Neuronal stem cell (in vitro differentiated cells): ENCODE data around the gene TLCD3B.

ENCODE experiments used
- DNase-seq: peaks from one replicate; pipeline ENCODE4 v3.0.0-alpha.2; 2013; ENCODE audit warnings: low spot score
- H2AFZ ChIP-seq: one replicate; pipeline ENCODE4 v1.6.1; 2013; ENCODE audit warnings: mild to moderate bottlenecking, low read length, inconsistent platforms
- H2AK5ac ChIP-seq: 2 replicates; pipeline ENCODE4 v1.6.1; 2013; ENCODE audit warnings: low read depth, mild to moderate bottlenecking, inconsistent platforms, low read length, moderate library complexity, mixed read lengths
- H2BK120ac ChIP-seq: 2 replicates; pipeline ENCODE4 v1.6.1; 2013; ENCODE audit warnings: low read depth, mild to moderate bottlenecking, inconsistent platforms, low read length, moderate library complexity, mixed read lengths
- H2BK12ac ChIP-seq: one replicate; pipeline ENCODE4 v1.6.1; 2013; ENCODE audit warnings: low read length, inconsistent platforms
- H2BK15ac ChIP-seq: 2 replicates; pipeline ENCODE4 v1.6.1; 2013; ENCODE audit warnings: mild to moderate bottlenecking, low read length, inconsistent platforms, mixed read lengths
- H2BK5ac ChIP-seq: one replicate; pipeline ENCODE4 v1.6.1; 2013; ENCODE audit warnings: inconsistent platforms, mild to moderate bottlenecking, low read length, moderate library complexity
- H3K14ac ChIP-seq: one replicate; pipeline ENCODE4 v1.6.1; 2013; ENCODE audit warnings: low read length, inconsistent platforms
- H3K18ac ChIP-seq: 2 replicates; pipeline ENCODE4 v1.6.1; 2013; ENCODE audit warnings: low read length, inconsistent platforms
- H3K23ac ChIP-seq: 2 replicates; pipeline ENCODE4 v1.6.1; 2013; ENCODE audit warnings: low read depth, mild to moderate bottlenecking, mixed read lengths, low read length, inconsistent platforms; ENCODE audit not compliant: poor library complexity
- H3K27ac ChIP-seq: replicated peaks from 3 replicates; pipeline ENCODE4 v1.5.1; 2013; ENCODE audit warnings: low read length, inconsistent platforms
- H3K27me3 ChIP-seq, 3 experiments: 2 replicates each; pipeline ENCODE4 v1.6.1; 2013; ENCODE audit warnings: low read length in 3 of 3, mild to moderate bottlenecking in 2 of 3, inconsistent platforms in 1 of 3, low read depth in 1 of 3, mixed read lengths in 1 of 3, moderate library complexity in 1 of 3; ENCODE audit not compliant: control insufficient read depth in 3 of 3, insufficient read depth in 3 of 3
- H3K36me3 ChIP-seq, 2 donors: replicated peaks in 1 of 2; 2 replicates each; pipeline ENCODE4 v1.6.1; 2013; ENCODE audit warnings: low read length in 2 of 2; ENCODE audit not compliant: control insufficient read depth in 2 of 2, insufficient read depth in 2 of 2
- H3K4ac ChIP-seq: 2 replicates; pipeline ENCODE4 v1.6.1; 2013; ENCODE audit warnings: inconsistent platforms, mild to moderate bottlenecking, low read length, moderate library complexity
- H3K4me1 ChIP-seq, 2 donors: 1 replicate in 1 of 2; 2 replicates in 1 of 2; pipeline ENCODE4 v1.6.1; 2013; ENCODE audit warnings: low read length in 2 of 2, low read depth in 1 of 2; ENCODE audit not compliant: control insufficient read depth in 2 of 2, insufficient read depth in 1 of 2
- H3K4me2 ChIP-seq: one replicate; pipeline ENCODE4 v1.6.1; 2013; ENCODE audit warnings: mild to moderate bottlenecking, low read length, inconsistent platforms; ENCODE audit not compliant: insufficient read depth, poor library complexity, severe bottlenecking
- H3K4me3 ChIP-seq, 2 donors: 2 replicates each; pipeline ENCODE4 v1.5.1; 2013; ENCODE audit warnings: low read length in 2 of 2, mild to moderate bottlenecking in 2 of 2, inconsistent platforms in 1 of 2, moderate library complexity in 1 of 2
- H3K79me1 ChIP-seq: one replicate; pipeline ENCODE4 v1.6.1; 2013; ENCODE audit warnings: low read depth, mild to moderate bottlenecking, inconsistent platforms, low read length, moderate library complexity
- H3K9ac ChIP-seq: one replicate; pipeline ENCODE4 v1.6.1; 2013; ENCODE audit warnings: mild to moderate bottlenecking, low read depth, low read length, inconsistent platforms; ENCODE audit not compliant: poor library complexity
- H3K9me3 ChIP-seq, 2 donors: replicated peaks in 1 of 2; 2 replicates each; pipeline versions ENCODE3 to v1.6.1; 2013; ENCODE audit warnings: low read length in 2 of 2, mild to moderate bottlenecking in 2 of 2, inconsistent platforms in 1 of 2, low read depth in 1 of 2, mixed read lengths in 1 of 2, moderate library complexity in 1 of 2; ENCODE audit not compliant: control insufficient read depth in 2 of 2, insufficient read depth in 1 of 2
- H4K8ac ChIP-seq: one replicate; pipeline ENCODE4 v1.6.1; 2013; ENCODE audit warnings: low read depth, mild to moderate bottlenecking, inconsistent platforms, low read length, moderate library complexity
- H4K91ac ChIP-seq: one replicate; pipeline ENCODE4 v1.6.1; 2013; ENCODE audit warnings: low read length, low read depth, mild to moderate bottlenecking, inconsistent platforms; ENCODE audit not compliant: poor library complexity
- WGBS, 2 donors: extraction: QIAGEN DNeasy Blood & Tissue Kit; methylation state at CpG; one replicate each; pipeline ENCODE4 v1.1.7; 2013; ENCODE audit warnings: missing lambda C conversion rate in 2 of 2, mixed read lengths in 1 of 2; ENCODE audit not compliant: insufficient read length in 2 of 2, insufficient replicate concordance in 1 of 2; ENCODE audit errors: extremely low coverage in 2 of 2; 5-methylcytosine and 5-hydroxymethylcytosine counted together

Gene TLCD3B

GRCh38 chr16:30060836-30061554 is 29.9 kb upstream of the TLCD3B start:
- no peak overlapping the region for H3K4me2 ChIP-seq
- peaks cover 3% of the 10 kb centered on the region for H3K79me1 ChIP-seq
- no CpG with 5 or more reads among the region's 2 CpGs for WGBS, 2 donors
- H3K9ac ChIP-seq, result peak overlapping the region; percentile 64
- H3K4me3 ChIP-seq, result no peak overlapping the region
- H2BK15ac ChIP-seq, result no peak overlapping the region
- no peak for DNase-seq
- H2BK12ac ChIP-seq, result no peak overlapping the region
- H3K18ac ChIP-seq, result no peak overlapping the region
- no peak overlapping the region for H3K23ac ChIP-seq
- no peak overlapping the region for H3K27ac ChIP-seq
- H2AFZ ChIP-seq, result no peak overlapping the region
- no peak overlapping the region for H4K8ac ChIP-seq
- no peak overlapping the region for H4K91ac ChIP-seq
- H2BK120ac ChIP-seq, result no peak overlapping the region
- H3K36me3 ChIP-seq, result peaks cover 3 to 42% of the 10 kb centered on the region in 2 donors
- no peak overlapping the region for H2BK5ac ChIP-seq
- no peaks in the 10 kb centered on the region for H3K9me3 ChIP-seq
- H3K14ac ChIP-seq, result no peak overlapping the region
- peaks cover 12% of the 10 kb centered on the region in 2 donors for H3K4me1 ChIP-seq
- H2AK5ac ChIP-seq, result no peak overlapping the region
- H3K27me3 ChIP-seq, result no peaks in the 10 kb centered on the region
- H3K4ac ChIP-seq, result no peak overlapping the region

GRCh38 chr16:30060346-30060745 is 29.3 kb upstream of the TLCD3B start:
- Histone ChIP-seq H3K23ac (no peak overlapping the region), H3K4ac (no peak overlapping the region), H3K14ac (no peak overlapping the region), H3K4me3 (no peak overlapping the region), H4K8ac (no peak overlapping the region), H3K36me3 (peaks cover 3 to 44% of the 10 kb centered on the region in 2 donors), H3K27ac (no peak overlapping the region), H2BK15ac (no peak overlapping the region), H4K91ac (no peak overlapping the region), H3K79me1 (no peaks in the 10 kb centered on the region), H3K18ac (no peak overlapping the region), H2AFZ (no peak overlapping the region), H3K9me3 (no peaks in the 10 kb centered on the region), H2AK5ac (no peak overlapping the region), H2BK120ac (no peak overlapping the region), H3K4me2 (no peak overlapping the region), H3K9ac (no peak overlapping the region), H3K4me1 (peaks cover 12% of the 10 kb centered on the region in 2 donors), H3K27me3 (no peaks in the 10 kb centered on the region), H2BK5ac (no peak overlapping the region), H2BK12ac (no peak overlapping the region)
- no CpG with 5 or more reads among the region's 4 CpGs for WGBS, 2 donors
- no peak for DNase-seq

- Histone ChIP-seq H3K18ac (no peak overlapping the region), H3K36me3 (peaks cover 2 to 34% of the 10 kb centered on the region in 2 donors), H2BK15ac (no peak overlapping the region), H3K27me3 (no peaks in the 10 kb centered on the region), H3K79me1 (no peaks in the 10 kb centered on the region), H3K9ac (no peak overlapping the region), H3K14ac (no peak overlapping the region), H3K27ac (no peak overlapping the region), H2BK12ac (no peak overlapping the region), H3K9me3 (no peaks in the 10 kb centered on the region), H3K4me1 (peaks cover 4 to 6% of the 10 kb centered on the region in 2 donors), H4K8ac (no peak overlapping the region), H3K23ac (no peak overlapping the region), H2BK120ac (no peak overlapping the region), H4K91ac (no peak overlapping the region), H3K4me2 (no peak overlapping the region), H3K4me3 (peak overlapping the region in 1 of 2 donors; percentile 28), H2AFZ (no peak overlapping the region), H2BK5ac (no peak overlapping the region), H2AK5ac (no peak overlapping the region), H3K4ac (no peak overlapping the region)
- no peak for DNase-seq
- no CpG with 5 or more reads among the region's 10 CpGs for WGBS, 2 donors
Observed at GRCh38 chr16:30054959-30055553, 24.0 kb upstream of the TLCD3B start.

- H2BK120ac ChIP-seq, result no peak overlapping the region
- H2AK5ac ChIP-seq, result no peak overlapping the region
- H4K91ac ChIP-seq, result peak overlapping the region; percentile 14
- H3K9me3 ChIP-seq, result no peaks in the 10 kb centered on the region
- no peak overlapping the region for H2AFZ ChIP-seq
- no CpG with 5 or more reads among the region's 8 CpGs for WGBS, 2 donors
- H3K23ac ChIP-seq, result no peak overlapping the region
- H3K27me3 ChIP-seq, result no peaks in the 10 kb centered on the region
- H3K27ac ChIP-seq, result no peak overlapping the region
- H3K14ac ChIP-seq, result no peak overlapping the region
- H3K4me3 ChIP-seq, result peak overlapping the region in 1 of 2 donors; percentile 28
- H2BK5ac ChIP-seq, result no peak overlapping the region
- H3K9ac ChIP-seq, result peak overlapping the region; percentile 32
- no peak overlapping the region for H3K4ac ChIP-seq
- H4K8ac ChIP-seq, result no peak overlapping the region
- DNase-seq, result no peak
- no peak overlapping the region for H3K18ac ChIP-seq
- peaks cover 4 to 6% of the 10 kb centered on the region in 2 donors for H3K4me1 ChIP-seq
- no peaks in the 10 kb centered on the region for H3K79me1 ChIP-seq
- H3K36me3 ChIP-seq, result peaks cover 2 to 28% of the 10 kb centered on the region in 2 donors
- H3K4me2 ChIP-seq, result no peak overlapping the region
- H2BK12ac ChIP-seq, result peak overlapping the region; percentile 4
- no peak overlapping the region for H2BK15ac ChIP-seq
Observed at GRCh38 chr16:30054451-30054850, 23.4 kb upstream of the TLCD3B start.
